ENCODE measurements around the gene MMRN2.

MMRN2 gene

DNA sequence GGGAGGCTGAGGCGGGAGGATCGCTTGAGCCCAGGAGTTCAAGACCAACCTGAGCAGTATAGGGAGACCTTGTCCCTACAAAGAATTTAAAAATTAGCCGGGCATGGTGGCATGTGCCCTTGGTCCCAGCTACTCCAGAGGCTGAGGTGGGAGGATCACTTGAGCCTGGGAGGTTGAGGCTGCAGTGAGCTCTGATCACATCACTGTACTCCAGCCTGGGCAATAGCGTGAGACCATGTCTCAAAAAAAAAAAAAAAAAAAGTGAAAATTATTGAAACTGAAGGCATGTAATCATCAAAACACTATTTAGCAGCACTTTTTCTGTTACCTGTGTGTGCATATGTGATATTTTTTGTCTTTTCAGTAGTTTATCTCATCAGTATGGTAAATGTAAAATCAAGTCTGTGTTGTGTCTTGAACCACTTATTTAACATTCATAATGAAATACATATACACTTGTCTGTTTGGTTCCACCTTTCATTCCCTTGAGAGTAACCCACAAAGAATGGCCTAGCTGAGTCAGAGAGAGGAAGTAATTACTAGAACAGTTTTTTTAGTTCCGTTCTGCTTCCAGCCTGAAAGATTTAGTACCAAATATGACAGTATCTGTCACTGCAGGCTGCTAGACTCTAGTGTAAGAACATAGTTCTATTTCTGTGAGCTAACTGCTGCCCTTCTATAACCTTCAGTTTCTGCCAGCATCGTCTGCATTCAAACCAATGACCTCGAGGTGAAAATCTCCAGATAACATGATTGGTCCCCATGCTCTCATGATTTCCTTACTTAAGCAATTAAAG is 68.6 kb downstream of the MMRN2 start:
- DNase-seq (ENCODE audit: low read depth in 1 of 2, low spot score in 1 of 2), result no peak

Measured in activated T-helper 1 cell treated with anti-CD3 and anti-CD28 coated beads, Interleukin-2, amount 50 U/mL, for 16 hours (primary cell).